SK-N-SH (cell line): ENCODE measurements around the gene KLHL20. TPM values are rescaled to one million over a fixed set of nuclear protein-coding genes. Genes with fewer than 3 reads are reported as not detected.

Experiments
- CTCF ChIA-PET: fragments of 300-600, 350-600 bp; formaldehyde crosslinking; extraction: SDS; loops from one replicate; lab custom pipeline; 2021; lab: Yijun Ruan, JAX
- POLR2A ChIA-PET: fragments of 350-600 bp; sonication (Branson Sonifier 250); formaldehyde crosslinking; extraction: SDS; loops from one replicate; lab custom pipeline; 2020; ENCODE audit warnings: antibody characterized with exemption, inconsistent platforms; lab: Yijun Ruan, JAX
- DNase-seq: peaks from one replicate; pipeline ENCODE4 v3.0.0; 2012
- H2AFZ ChIP-seq: fragments of 200-600 bp; sonication (generic); 2 replicates; pipeline ENCODE4 v1.8.1; 2016; ENCODE audit warnings: antibody characterized with exemption, mild to moderate bottlenecking, low read depth
- H3F3A ChIP-seq: fragments of 200-600 bp; sonication (generic); replicated peaks from 2 replicates; pipeline ENCODE3; 2016; ENCODE audit warnings: antibody characterized with exemption, mild to moderate bottlenecking; ENCODE audit not compliant: insufficient read depth
- H3K27ac ChIP-seq, 2 experiments: fragments of 200-500 bp in 1 of 2; fragments of 200-600 bp in 1 of 2; sonication (Bioruptor generic) in 1 of 2; sonication (generic), shearing (Covaris generic) in 1 of 2; 2 replicates each; pipeline versions ENCODE4 v1.5.1 to v1.6.1; 2014 to 2016; ENCODE audit warnings: low read depth in 2 of 2, inconsistent platforms in 1 of 2, low read length in 1 of 2, mild to moderate bottlenecking in 1 of 2, mixed read lengths in 1 of 2
- H3K27me3 ChIP-seq: fragments of 200-600 bp; sonication (generic), shearing (Covaris generic); 2 replicates; pipeline ENCODE4 v1.6.1; 2016; ENCODE audit warnings: mixed run types; ENCODE audit not compliant: insufficient read depth
- H3K36me3 ChIP-seq, 2 experiments: fragments of 200-500 bp in 1 of 2; fragments of 200-600 bp in 1 of 2; sonication (Bioruptor generic) in 1 of 2; sonication (generic) in 1 of 2; replicated peaks in 1 of 2; 2 replicates each; pipeline versions ENCODE3 to v1.5.1; 2014 to 2016; ENCODE audit warnings: low read length in 1 of 2, mild to moderate bottlenecking in 1 of 2; ENCODE audit not compliant: insufficient read depth in 2 of 2, control insufficient read depth in 1 of 2
- H3K4me1 ChIP-seq, 2 experiments: fragments of 200-500 bp in 1 of 2; fragments of 200-600 bp in 1 of 2; sonication (Bioruptor generic) in 1 of 2; sonication (generic), shearing (Covaris generic) in 1 of 2; 2 replicates each; pipeline versions ENCODE4 v1.5.1 to v1.6.1; 2014 to 2016; ENCODE audit warnings: low read depth in 1 of 2, low read length in 1 of 2, mixed run types in 1 of 2; ENCODE audit not compliant: insufficient read depth in 2 of 2, control insufficient read depth in 1 of 2
- H3K4me2 ChIP-seq: fragments of 200-600 bp; sonication (generic), shearing (Covaris generic); 2 replicates; pipeline ENCODE4 v1.6.1; 2017; ENCODE audit warnings: mixed run types
- H3K4me3 ChIP-seq, 2 experiments: fragments of 200-500 bp in 1 of 2; fragments of 200-600 bp in 1 of 2; sonication (Bioruptor generic) in 1 of 2; sonication (generic), shearing (Covaris generic) in 1 of 2; 2 replicates each; pipeline versions ENCODE4 v1.5.1 to v1.8.1; 2014 to 2016; ENCODE audit warnings: low read depth in 2 of 2, inconsistent platforms in 1 of 2, low read length in 1 of 2, mild to moderate bottlenecking in 1 of 2, mixed read lengths in 1 of 2, moderate library complexity in 1 of 2
- H3K79me2 ChIP-seq: fragments of 200-600 bp; sonication (generic); 2 replicates; pipeline ENCODE4 v1.8.1; 2017; ENCODE audit warnings: mild to moderate bottlenecking; ENCODE audit not compliant: insufficient read depth
- H3K9ac ChIP-seq: fragments of 200-600 bp; sonication (generic); 2 replicates; pipeline ENCODE4 v1.6.1; 2017; ENCODE audit warnings: mixed run types
- H3K9me2 ChIP-seq: fragments of 200-600 bp; sonication (generic); 2 replicates; pipeline ENCODE4 v1.6.1; 2017; ENCODE audit warnings: mixed run types
- H3K9me3 ChIP-seq: fragments of 200-600 bp; sonication (generic); 2 replicates; pipeline ENCODE4 v1.6.1; 2017; ENCODE audit warnings: mixed run types, mild to moderate bottlenecking, moderate library complexity
- H4K20me1 ChIP-seq: fragments of 200-600 bp; sonication (generic); 2 replicates; pipeline ENCODE4 v1.6.1; 2017; ENCODE audit warnings: mild to moderate bottlenecking, mixed run types; ENCODE audit not compliant: insufficient read depth
- FOXM1 ChIP-seq: IDR thresholded peaks from 2 replicates; pipeline ENCODE4 v1.4.0; 2012; ENCODE audit warnings: low read depth, mild to moderate bottlenecking
- GABPA ChIP-seq: IDR thresholded peaks from 2 replicates; pipeline ENCODE4 v1.4.0; 2012; ENCODE audit warnings: low read depth, mild to moderate bottlenecking
- GATA2 ChIP-seq: sonication (generic); formaldehyde crosslinking; IDR thresholded peaks from 2 replicates; pipeline ENCODE4 v1.5.0; 2020; ENCODE audit warnings: mild to moderate bottlenecking, missing genetic modification reagents
- JUND ChIP-seq: IDR thresholded peaks from 2 replicates; pipeline ENCODE4 v1.4.0; 2012
- MXI1 ChIP-seq: IDR thresholded peaks from 2 replicates; pipeline ENCODE4 v1.6.1; 2012; ENCODE audit warnings: mild to moderate bottlenecking, low read depth, low read length, improper control_type of control experiment
- POLR2AphosphoS5 ChIP-seq: IDR thresholded peaks from 2 replicates; pipeline ENCODE4 v1.6.1; 2012; ENCODE audit warnings: low read depth, low read length
- RAD21 ChIP-seq: IDR thresholded peaks from 2 replicates; pipeline ENCODE4 v1.6.1; 2012; ENCODE audit warnings: mild to moderate bottlenecking, low read length
- RFX5 ChIP-seq: IDR thresholded peaks from 2 replicates; pipeline ENCODE4 v1.6.1; 2012; ENCODE audit warnings: mild to moderate bottlenecking, improper control_type of control experiment, low read length
- TCF12 ChIP-seq: IDR thresholded peaks from 2 replicates; pipeline ENCODE4 v1.4.0; 2012
- TEAD4 ChIP-seq: IDR thresholded peaks from 2 replicates; pipeline ENCODE4 v1.4.0; 2012; ENCODE audit warnings: mild to moderate bottlenecking, borderline replicate concordance; ENCODE audit not compliant: insufficient read depth
- YY1 ChIP-seq: IDR thresholded peaks from 2 replicates; pipeline ENCODE4 v1.4.0; 2012; ENCODE audit warnings: low read depth, mild to moderate bottlenecking
- WGBS: methylation state at CpG from one replicate; pipeline ENCODE4 v1.1.6; 2017; ENCODE audit warnings: low lambda C conversion rate; 5-methylcytosine and 5-hydroxymethylcytosine counted together
- polyA plus RNA-seq, 3 experiments: library from polyadenylated mRNA; depleted of rRNA; stranded (reverse); fragments of >200 nt; gene quantifications; 2 replicates each; pipeline ENCODE4 v1.2.3, GENCODE V29; 2012
- TF ChIP-seq, protein P1 (sequence below): IDR thresholded peaks from 2 replicates; pipeline ENCODE4 v1.6.1; 2012; ENCODE audit warnings: mild to moderate bottlenecking, low read depth, low read length, moderate library complexity
- TF ChIP-seq, protein P2 (sequence below): IDR thresholded peaks from 2 replicates; pipeline ENCODE4 v1.4.0; 2012; ENCODE audit warnings: low read depth, borderline replicate concordance
- TF ChIP-seq, protein P3 (sequence below): IDR thresholded peaks from 2 replicates; pipeline ENCODE4 v1.4.0; 2012; ENCODE audit warnings: low read depth

The KLHL20 gene
- polyA plus RNA-seq, 1 of the 3 experiments (the other 2 are of a cell fraction) = 14.0 TPM

DNA sequence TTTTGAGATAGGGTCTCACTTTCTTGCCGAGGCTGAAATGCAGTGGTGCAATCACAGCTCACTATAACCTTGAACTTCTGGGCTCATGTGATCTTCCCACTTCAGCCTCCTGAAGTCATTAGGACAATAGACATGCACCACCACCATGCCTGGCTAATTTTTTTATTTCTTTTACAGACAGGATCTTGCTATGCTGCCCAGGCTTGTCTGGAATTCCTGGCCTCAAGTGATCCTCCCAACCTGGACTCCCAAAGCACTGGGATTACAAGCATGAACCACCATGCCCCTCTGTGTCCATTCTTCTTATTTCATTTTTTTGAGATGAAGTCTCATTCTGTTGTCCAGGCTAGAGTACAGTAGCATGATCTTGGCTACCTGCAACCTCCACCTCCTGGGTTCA, 12.0 kb upstream of the KLHL20 start:
- no peaks in the 10 kb centered on the region for H3K4me1 ChIP-seq
- TF ChIP-seq, protein P1, sequence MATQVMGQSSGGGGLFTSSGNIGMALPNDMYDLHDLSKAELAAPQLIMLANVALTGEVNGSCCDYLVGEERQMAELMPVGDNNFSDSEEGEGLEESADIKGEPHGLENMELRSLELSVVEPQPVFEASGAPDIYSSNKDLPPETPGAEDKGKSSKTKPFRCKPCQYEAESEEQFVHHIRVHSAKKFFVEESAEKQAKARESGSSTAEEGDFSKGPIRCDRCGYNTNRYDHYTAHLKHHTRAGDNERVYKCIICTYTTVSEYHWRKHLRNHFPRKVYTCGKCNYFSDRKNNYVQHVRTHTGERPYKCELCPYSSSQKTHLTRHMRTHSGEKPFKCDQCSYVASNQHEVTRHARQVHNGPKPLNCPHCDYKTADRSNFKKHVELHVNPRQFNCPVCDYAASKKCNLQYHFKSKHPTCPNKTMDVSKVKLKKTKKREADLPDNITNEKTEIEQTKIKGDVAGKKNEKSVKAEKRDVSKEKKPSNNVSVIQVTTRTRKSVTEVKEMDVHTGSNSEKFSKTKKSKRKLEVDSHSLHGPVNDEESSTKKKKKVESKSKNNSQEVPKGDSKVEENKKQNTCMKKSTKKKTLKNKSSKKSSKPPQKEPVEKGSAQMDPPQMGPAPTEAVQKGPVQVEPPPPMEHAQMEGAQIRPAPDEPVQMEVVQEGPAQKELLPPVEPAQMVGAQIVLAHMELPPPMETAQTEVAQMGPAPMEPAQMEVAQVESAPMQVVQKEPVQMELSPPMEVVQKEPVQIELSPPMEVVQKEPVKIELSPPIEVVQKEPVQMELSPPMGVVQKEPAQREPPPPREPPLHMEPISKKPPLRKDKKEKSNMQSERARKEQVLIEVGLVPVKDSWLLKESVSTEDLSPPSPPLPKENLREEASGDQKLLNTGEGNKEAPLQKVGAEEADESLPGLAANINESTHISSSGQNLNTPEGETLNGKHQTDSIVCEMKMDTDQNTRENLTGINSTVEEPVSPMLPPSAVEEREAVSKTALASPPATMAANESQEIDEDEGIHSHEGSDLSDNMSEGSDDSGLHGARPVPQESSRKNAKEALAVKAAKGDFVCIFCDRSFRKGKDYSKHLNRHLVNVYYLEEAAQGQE = no peak
- TF ChIP-seq MXI1 (no peak), RFX5 (no peak), GABPA (no peak), RAD21 (no peak), GATA2 (no peak), TCF12 (no peak), YY1 (no peak), POLR2AphosphoS5 (no peak), FOXM1 (no peak)
- TF ChIP-seq, protein P2, sequence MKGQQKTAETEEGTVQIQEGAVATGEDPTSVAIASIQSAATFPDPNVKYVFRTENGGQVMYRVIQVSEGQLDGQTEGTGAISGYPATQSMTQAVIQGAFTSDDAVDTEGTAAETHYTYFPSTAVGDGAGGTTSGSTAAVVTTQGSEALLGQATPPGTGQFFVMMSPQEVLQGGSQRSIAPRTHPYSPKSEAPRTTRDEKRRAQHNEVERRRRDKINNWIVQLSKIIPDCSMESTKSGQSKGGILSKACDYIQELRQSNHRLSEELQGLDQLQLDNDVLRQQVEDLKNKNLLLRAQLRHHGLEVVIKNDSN = no peak
- TF ChIP-seq, protein P3, sequence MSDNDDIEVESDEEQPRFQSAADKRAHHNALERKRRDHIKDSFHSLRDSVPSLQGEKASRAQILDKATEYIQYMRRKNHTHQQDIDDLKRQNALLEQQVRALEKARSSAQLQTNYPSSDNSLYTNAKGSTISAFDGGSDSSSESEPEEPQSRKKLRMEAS = no peak
- no peaks in the 10 kb centered on the region for H3K79me2 ChIP-seq
- no peaks in the 10 kb centered on the region for H3F3A ChIP-seq
- H3K9me3 ChIP-seq = no peaks in the 10 kb centered on the region
- ChIA-PET CTCF (no interaction called here), POLR2A (no interaction called here)
- H3K9me2 ChIP-seq = no peaks in the 10 kb centered on the region
- no peaks in the 10 kb centered on the region for H4K20me1 ChIP-seq
- H3K27ac ChIP-seq = no peak overlapping the region
- H3K9ac ChIP-seq = no peak overlapping the region
- 3% methylated on average over 1 of the region's 1 CpG for WGBS
- no peak overlapping the region for H2AFZ ChIP-seq
- no peak overlapping the region for H3K4me3 ChIP-seq
- DNase-seq = no peak
- no peaks in the 10 kb centered on the region for H3K27me3 ChIP-seq
- no peaks in the 10 kb centered on the region for H3K36me3 ChIP-seq
- no peak overlapping the region for H3K4me2 ChIP-seq

DNA sequence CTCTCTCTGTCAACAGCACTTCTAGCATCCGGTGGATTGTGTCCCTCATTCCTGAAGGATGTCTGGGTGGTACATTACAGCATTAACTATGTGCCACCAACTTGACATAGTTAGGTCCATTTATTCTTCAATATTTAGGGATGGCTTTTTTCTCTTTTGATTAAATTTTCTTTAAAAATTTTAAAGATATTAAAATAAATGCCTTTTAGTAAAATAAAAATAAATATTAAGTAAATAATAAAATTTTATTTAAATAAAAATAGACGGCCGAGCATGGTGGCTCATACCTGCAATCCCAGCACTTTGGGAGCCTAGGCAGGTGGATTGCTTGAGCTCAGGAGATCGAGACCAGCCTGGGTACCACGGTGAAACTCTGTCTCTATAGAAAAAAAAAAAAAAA, 9.7 kb upstream of the KLHL20 start:
- no peaks in the 10 kb centered on the region for H3F3A ChIP-seq
- H3K79me2 ChIP-seq = no peaks in the 10 kb centered on the region
- no peaks in the 10 kb centered on the region for H3K9me3 ChIP-seq
- no peak overlapping the region for H2AFZ ChIP-seq
- CTCF ChIA-PET = interaction anchor here (1.1 kb wide), 1 partner anchor 10 kb away, joined by 4 read pairs; the partner anchor contains the start of gene KLHL20
- H3K4me3 ChIP-seq = no peak overlapping the region
- 38% methylated on average over 5 of the region's 5 CpGs for WGBS
- no peaks in the 10 kb centered on the region for H4K20me1 ChIP-seq
- no peak for DNase-seq
- no peaks in the 10 kb centered on the region for H3K9me2 ChIP-seq
- POLR2A ChIA-PET = no interaction called here
- no peaks in the 10 kb centered on the region for H3K27me3 ChIP-seq
- H3K9ac ChIP-seq = no peak overlapping the region
- no peak overlapping the region for H3K4me2 ChIP-seq
- no peak for TF ChIP-seq GABPA
- no peak for TF ChIP-seq JUND
- TF ChIP-seq TEAD4 = no peak
- no peaks in the 10 kb centered on the region for H3K36me3 ChIP-seq
- no peaks in the 10 kb centered on the region; a peak in 1 of 4 replicates for H3K4me1 ChIP-seq
- no peak overlapping the region for H3K27ac ChIP-seq
